ENCODE measurements around the gene ZNF431.

The ZNF431 gene

DNA sequence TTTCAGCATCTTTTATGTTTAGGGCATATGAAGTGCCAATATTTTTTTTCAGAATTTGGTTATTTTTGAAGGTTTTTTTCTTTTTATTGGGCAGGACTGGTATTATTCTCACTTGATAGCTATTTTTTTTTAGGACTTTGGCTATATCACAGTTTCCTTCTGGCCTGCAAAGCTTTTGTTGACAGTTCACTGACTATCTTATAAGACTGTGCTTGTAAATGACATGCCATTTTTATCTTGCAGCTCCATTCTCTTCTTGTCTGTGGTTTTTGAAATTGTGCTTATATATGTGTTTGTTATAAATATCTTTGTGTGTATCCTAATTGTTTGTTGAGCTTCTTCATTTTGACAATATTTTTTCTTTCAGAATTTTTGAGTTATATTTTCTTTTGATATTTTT lies 26.4 kb upstream of the ZNF431 start:
- TF ChIP-seq, protein P1, sequence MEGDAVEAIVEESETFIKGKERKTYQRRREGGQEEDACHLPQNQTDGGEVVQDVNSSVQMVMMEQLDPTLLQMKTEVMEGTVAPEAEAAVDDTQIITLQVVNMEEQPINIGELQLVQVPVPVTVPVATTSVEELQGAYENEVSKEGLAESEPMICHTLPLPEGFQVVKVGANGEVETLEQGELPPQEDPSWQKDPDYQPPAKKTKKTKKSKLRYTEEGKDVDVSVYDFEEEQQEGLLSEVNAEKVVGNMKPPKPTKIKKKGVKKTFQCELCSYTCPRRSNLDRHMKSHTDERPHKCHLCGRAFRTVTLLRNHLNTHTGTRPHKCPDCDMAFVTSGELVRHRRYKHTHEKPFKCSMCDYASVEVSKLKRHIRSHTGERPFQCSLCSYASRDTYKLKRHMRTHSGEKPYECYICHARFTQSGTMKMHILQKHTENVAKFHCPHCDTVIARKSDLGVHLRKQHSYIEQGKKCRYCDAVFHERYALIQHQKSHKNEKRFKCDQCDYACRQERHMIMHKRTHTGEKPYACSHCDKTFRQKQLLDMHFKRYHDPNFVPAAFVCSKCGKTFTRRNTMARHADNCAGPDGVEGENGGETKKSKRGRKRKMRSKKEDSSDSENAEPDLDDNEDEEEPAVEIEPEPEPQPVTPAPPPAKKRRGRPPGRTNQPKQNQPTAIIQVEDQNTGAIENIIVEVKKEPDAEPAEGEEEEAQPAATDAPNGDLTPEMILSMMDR (IDR thresholded peaks at IDR 0.05): no peak

DNA sequence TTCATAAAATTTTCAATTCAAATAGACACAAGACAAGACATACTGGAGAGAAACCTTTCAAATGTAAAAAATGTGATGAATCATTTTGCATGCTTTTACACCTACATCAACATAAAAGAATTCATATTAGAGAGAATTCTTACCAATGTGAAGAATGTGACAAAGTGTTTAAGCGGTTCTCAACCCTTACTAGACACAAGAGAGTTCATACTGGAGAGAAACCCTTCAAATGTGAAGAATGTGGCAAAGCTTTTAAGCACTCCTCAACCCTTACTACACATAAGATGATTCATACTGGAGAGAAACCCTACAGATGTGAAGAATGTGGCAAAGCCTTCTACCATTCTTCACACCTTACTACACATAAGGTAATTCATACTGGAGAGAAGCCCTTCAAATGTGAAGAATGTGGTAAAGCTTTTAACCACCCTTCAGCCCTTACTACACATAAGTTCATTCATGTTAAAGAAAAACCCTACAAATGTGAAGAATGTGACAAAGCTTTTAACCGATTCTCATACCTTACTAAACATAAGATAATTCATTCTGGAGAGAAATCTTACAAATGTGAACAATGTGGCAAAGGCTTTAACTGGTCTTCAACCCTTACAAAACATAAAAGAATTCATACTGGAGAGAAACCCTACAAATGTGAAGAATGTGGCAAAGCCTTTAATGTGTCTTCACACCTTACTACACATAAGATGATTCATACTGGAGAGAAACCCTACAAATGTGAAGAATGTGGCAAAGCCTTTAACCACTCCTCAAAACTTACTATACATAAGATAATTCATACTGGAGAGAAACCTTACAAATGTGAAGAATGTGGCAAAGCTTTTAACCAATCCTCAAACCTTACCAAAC lies 24.6 kb upstream of the ZNF431 start:
- TF ChIP-seq, protein P1 (IDR thresholded peaks at IDR 0.05): no peak

DNA sequence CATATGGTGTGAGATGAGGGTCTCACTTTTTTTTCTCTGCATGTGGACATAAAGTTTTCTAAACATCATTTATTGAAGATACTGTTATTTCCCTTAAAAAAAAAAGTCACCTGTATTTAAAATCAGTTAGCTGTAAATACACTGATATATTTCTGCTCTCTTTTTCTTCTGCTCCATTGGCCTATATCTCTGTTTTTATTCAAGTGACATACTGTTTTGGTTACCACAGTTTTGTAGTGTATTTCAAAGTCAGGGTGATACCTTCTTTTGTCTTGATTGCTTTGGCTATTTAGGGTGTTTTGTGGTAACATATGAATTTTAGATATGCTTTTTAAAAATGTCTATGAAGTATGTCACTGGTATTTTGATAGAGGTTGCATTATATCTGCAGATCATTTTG lies 15.8 kb upstream of the ZNF431 start:
- TF ChIP-seq, protein P1 (IDR thresholded peaks at IDR 0.05): no peak

DNA sequence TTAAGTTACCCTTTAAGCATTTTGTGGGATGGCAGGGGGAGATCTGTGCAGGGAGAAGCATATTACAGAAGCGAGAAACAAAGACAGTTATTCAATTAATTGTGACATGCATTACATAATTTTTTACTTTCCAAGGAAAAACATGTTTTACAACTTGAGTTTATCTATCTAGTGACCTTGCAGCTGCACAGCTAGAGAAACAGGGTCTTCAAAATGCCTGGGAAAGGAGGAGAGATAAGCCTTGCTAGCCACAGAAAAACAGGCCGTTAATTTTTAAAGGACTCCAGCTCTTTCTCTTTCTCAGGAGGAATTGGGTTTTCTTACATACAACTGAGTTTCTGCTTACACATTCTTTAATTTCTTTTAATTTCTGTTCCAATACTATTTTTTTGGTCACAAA lies 14.8 kb upstream of the ZNF431 start:
- TF ChIP-seq, protein P1 (IDR thresholded peaks at IDR 0.05): no peak

DNA sequence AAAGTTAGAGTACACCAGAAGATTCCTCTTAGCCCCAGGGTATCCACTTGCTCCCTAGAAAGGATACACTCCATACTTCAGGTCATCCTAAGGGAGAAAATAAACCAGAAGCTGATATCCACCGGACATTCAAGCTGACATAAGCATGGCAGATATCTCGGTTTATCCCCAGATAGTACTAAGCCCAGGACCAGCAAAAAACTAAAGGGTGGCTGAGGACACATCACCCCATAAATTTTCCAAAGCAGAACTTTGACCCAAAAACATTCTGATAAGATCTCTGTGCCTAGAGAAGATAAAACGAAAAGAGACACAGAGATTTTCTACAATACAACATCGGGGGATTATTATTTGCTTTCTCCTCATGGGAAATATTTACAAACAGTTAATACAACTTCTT lies 13.9 kb upstream of the ZNF431 start:
- TF ChIP-seq, protein P1 (IDR thresholded peaks at IDR 0.05): no peak

DNA sequence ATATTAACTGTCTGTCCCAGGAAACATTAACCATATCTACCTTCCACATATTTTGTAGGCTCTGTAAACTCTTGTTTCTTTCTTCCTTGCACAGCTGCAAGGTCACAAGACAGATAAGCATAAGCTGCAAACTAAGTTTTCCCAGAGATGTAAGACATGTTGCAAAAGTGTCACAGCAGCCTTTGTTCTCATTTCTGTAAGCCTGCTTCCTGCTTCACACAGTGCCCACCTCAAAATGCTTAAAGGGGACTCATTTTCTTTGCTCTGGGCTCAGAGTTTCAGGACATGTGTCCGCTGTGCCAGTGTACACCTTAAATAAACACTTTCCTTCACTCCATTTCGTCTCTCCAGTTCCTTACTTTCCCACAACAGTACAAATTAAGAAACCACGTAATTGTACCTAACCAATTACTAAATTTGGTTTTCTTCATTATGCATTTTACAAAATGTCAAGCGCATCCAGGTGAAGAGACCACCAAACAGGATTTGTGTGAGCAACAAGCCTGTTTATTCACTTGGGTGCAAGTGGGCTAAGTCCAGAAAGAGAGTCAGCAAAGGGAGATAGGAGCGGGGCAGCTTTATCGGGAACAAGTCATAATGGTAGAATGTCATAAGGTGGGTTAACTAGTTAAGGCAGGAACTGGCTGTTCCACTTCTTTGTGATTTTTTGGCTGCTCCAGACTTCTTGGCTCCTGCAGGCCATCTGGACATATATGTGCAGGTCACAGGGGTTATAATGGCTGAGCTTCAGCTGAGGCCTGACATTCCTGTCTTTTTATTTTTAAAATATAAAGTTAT lies 12.7 kb upstream of the ZNF431 start:
- TF ChIP-seq, protein P1 (IDR thresholded peaks at IDR 0.05): no peak

DNA sequence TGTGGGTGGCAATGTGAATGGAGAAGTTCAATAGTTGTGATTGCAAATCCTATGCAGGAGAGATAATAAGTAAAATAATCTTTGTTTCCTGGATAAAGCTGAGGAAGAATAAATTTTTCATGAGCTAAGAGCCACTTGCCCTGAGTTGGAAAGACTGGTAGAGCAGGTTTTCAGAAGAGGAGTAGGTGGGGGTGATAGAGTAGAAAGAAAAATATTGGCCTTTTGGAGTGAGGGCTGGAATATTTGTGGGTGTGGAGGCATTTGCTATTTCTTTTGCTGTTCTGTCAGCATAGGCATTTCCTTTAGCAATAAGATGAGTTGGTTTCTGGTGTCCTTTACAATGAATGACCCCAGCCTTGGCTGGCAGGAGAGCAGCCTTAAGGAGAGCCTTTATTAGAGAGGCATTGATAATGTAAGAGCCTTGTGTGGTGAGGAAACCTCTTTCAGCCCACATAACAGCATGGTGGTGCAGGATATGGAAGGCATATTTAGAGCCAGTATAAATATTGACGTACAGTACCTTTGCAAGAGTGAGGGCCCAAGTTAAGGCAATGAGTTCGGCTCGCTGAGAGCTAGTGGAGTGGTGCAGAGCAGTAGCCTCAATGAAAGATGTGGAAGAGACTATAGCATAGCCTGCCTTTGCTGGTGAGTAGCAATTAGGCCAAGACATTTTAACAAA lies 11.6 kb upstream of the ZNF431 start:
- TF ChIP-seq, protein P1 (IDR thresholded peaks at IDR 0.05): no peak
